Astrocyte (in vitro differentiated cells and primary cell): Measurements from ENCODE around the gene THUMPD1.

Source experiments
- EZH2 ChIP-seq: IDR thresholded peaks from 2 replicates; pipeline ENCODE4 v1.6.1; 2012; ENCODE audit warnings: mild to moderate bottlenecking, low read length, inconsistent platforms; ENCODE audit not compliant: insufficient read depth
- TF ChIP-seq, protein P1 (sequence below): IDR thresholded peaks from 2 replicates; pipeline ENCODE4 v1.5.1; 2011; ENCODE audit warnings: low read depth, mild to moderate bottlenecking, inconsistent platforms, low read length, moderate library complexity; ENCODE audit not compliant: insufficient read depth

- TF ChIP-seq, protein P1, sequence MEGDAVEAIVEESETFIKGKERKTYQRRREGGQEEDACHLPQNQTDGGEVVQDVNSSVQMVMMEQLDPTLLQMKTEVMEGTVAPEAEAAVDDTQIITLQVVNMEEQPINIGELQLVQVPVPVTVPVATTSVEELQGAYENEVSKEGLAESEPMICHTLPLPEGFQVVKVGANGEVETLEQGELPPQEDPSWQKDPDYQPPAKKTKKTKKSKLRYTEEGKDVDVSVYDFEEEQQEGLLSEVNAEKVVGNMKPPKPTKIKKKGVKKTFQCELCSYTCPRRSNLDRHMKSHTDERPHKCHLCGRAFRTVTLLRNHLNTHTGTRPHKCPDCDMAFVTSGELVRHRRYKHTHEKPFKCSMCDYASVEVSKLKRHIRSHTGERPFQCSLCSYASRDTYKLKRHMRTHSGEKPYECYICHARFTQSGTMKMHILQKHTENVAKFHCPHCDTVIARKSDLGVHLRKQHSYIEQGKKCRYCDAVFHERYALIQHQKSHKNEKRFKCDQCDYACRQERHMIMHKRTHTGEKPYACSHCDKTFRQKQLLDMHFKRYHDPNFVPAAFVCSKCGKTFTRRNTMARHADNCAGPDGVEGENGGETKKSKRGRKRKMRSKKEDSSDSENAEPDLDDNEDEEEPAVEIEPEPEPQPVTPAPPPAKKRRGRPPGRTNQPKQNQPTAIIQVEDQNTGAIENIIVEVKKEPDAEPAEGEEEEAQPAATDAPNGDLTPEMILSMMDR, result no peak
- no peak for TF ChIP-seq EZH2
Measured at GRCh38 chr16:20726661-20727060, 15.0 kb downstream of the THUMPD1 start.
